Measurements from ENCODE around the gene USP15.

- no peak for TF ChIP-seq CTCF (IDR thresholded peaks at IDR 0.05; ENCODE audit: low read length)
- TF ChIP-seq EZH2phosphoT487 (IDR thresholded peaks at IDR 0.05; ENCODE audit: low read length) = no peak
- no peak for TF ChIP-seq EZH2 (optimal IDR thresholded peaks at IDR 0.05; ENCODE audit: low read depth, low read length)
Measured at GRCh38 chr12:62346817-62347216, 86.6 kb downstream of the USP15 start.

Measured in MM.1S (cell line).